HEK293T (cell line): Measurements from ENCODE around the gene BPIFB6.

Source experiments
- FOXM1 ChIP-seq: fragments of 450-650 bp; IDR thresholded peaks from 2 replicates; pipeline ENCODE4 v1.6.1; 2017; ENCODE audit warnings: mild to moderate bottlenecking, borderline replicate concordance
- L3MBTL2 ChIP-seq: fragments of 450-650 bp; conservative IDR thresholded peaks from 2 replicates; pipeline ENCODE4 v1.6.1; 2016; ENCODE audit warnings: mild to moderate bottlenecking
- SP1 ChIP-seq: fragments of 450-650 bp; IDR thresholded peaks from 2 replicates; pipeline ENCODE4 v1.6.1; 2017
- SUZ12 ChIP-seq: fragments of 450-650 bp; IDR thresholded peaks from 2 replicates; pipeline ENCODE4 v1.6.1; 2016; ENCODE audit warnings: mild to moderate bottlenecking
- ZNF384 ChIP-seq: fragments of 450-650 bp; IDR thresholded peaks from 2 replicates; pipeline ENCODE4 v1.6.1; 2016

GRCh38 chr20:32995802-32996201 lies 35.6 kb upstream of the BPIFB6 start:
- TF ChIP-seq ZNF384 (no peak), FOXM1 (no peak), SP1 (no peak), SUZ12 (no peak), L3MBTL2 (no peak)
